ENCODE measurements around the gene IMP4. TPM values are rescaled to one million over a fixed set of nuclear protein-coding genes. Genes with fewer than 3 reads are reported as not detected.

IMP4 gene
- total RNA-seq, 1 experiment from 2014 or later: 97.3 TPM

DNA sequence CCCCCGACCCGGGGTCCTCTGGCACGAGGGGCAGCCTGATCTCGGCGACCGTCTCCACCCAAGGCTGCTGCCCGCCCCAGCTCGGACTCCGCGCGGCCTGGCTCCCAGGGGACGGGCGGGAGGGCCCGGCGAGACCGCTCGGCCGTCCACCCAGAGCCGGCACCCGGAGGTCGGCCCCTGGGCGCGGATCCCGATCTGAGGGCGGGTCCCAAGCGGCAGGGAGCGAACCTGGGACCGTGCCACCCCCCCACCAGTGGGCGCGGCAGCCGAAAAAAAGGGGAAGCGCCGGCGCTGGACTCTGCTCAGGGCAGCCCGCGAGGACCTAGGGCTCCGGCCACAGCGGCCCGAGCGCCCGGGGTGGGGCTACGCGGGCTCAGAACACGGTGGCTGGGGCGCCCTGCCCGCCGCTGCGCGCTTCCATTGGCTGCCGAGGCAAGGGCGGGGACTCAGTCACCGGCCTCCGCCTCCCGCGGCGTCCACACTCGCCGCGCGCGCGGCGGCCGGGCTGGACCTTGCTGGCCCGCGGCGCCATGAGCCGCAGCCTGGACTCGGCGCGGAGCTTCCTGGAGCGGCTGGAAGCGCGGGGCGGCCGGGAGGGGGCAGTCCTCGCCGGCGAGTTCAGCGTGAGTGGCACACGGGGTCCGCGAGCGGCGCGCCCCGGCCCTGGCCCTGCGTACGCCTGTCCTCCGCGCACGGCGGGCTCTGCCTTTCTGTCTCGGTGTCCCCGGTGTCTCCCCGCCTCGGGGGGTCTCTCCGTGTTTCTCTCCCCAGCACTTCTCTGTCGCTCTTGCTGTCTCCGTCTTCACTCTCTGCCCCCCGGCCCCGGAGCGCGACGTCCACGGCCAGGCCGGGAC lies 13.1 kb downstream of the IMP4 start, which contains the start of gene PTPN18:
Gene PTPN18 (plus strand): TSS at position 479 of the 854 bp plus-strand sequence. CDS start 52 bp downstream, at position 531.
- peak; percentile 86 for DNase-seq (ENCODE audit: low read depth)

DNA sequence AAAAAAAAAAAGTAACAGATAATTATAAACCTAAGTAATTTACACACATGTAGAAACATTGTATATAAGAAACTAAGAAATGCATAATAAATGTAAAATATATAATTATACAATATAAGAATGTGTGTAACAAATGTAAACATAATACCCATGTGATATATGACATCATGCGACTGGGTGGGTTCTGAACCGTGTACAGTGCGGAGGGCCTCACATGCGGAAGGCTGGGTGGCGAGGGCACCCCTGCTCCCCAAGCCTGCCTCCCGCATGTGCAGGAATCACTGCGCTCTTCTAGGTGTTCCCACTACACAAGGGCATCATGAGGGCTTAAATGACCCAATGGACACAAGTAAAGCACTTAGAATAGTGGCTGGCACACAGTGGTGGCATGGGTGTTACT lies 15.2 kb downstream of the IMP4 start:
- DNase-seq (ENCODE audit: low read depth): no peak

DNA sequence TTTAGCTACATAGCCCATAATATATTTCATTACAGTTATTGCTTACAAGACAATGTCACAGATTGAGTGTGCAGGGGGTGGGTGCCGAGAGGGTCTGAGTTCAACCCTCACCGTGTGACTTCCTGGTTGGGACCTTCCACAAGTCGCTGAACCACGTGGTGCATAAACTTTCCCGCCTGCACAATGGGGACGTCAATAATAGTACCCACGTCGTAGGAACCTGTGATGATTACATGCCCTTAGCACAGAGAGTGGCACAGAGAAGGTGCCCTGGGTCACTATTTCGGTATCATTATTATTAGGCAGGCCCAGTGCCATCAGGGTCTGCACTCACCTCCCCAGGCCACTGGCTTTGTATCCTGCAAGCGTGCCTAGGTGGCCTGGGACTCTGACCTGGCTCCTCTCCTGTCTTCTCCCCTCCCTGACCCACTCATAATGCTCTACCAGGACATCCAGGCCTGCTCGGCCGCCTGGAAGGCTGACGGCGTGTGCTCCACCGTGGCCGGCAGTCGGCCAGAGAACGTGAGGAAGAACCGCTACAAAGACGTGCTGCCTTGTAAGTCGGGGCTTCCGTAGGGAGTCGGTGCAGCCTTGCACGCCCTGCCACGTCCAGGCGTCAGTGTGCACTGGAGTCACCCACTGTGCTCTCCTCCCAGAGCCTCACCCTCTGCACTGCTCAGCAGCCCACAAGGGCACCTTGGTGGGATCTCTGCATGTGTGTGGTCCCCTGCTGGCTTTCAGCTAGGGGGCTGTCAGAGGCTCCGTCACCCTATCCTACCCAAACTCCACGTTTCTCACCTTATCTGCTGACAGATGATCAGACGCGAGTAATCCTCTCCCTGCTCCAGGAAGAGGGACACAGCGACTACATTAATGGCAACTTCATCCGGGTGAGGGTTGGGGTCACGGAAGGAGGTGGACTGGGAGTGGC lies 16.0 kb downstream of the IMP4 start:
- no peak for DNase-seq (ENCODE audit: low read depth)

DNA sequence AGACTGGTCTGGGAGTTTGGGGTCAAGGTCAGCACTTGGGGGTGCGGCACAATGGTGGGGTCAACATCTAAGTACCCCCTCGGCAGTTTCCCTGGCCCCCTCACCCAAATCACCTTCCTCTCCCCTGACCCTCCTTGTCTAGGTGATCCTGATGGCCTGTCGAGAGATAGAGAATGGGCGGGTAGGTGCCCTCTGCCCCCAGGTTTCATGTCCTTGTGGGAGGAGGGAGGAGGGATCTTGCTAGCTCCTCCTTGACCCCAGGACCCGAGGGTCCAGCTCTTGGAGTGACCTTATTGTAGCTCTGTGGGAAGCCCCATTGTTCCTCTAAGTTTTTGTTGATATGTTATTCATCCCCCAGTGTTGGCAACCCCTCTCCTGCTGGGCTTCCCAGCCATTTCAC lies 16.8 kb downstream of the IMP4 start:
- no peak for DNase-seq (ENCODE audit: low read depth)

DNA sequence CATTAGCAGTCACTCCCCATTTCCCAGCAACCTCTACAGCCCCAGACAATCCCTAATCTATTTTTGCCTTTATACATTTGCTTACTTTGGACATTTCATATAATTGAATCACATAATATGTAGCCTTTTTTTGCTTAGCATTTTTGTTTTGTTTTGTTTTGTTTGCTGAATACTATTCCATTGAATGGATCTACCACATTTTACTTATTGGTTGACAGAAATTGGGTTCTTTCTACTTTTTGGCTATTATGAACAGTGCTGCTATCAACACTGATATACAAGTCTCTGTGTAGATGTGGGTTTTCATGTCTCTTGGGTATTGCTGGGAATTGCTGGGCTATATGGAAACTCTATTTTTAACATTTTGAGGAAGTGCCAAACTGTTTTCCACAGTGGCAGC lies 20.8 kb downstream of the IMP4 start:
- no peak for DNase-seq (ENCODE audit: low read depth)

GRCh38 chr2:130365075-130365474 lies 22.4 kb downstream of the IMP4 start:
- no peak for DNase-seq (ENCODE audit: low read depth)

GRCh38 chr2:130365963-130366362 lies 23.3 kb downstream of the IMP4 start:
- no peak for DNase-seq (ENCODE audit: low read depth)

GRCh38 chr2:130366720-130367119 lies 24.0 kb downstream of the IMP4 start:
- no peak for DNase-seq (ENCODE audit: low read depth)

DNA sequence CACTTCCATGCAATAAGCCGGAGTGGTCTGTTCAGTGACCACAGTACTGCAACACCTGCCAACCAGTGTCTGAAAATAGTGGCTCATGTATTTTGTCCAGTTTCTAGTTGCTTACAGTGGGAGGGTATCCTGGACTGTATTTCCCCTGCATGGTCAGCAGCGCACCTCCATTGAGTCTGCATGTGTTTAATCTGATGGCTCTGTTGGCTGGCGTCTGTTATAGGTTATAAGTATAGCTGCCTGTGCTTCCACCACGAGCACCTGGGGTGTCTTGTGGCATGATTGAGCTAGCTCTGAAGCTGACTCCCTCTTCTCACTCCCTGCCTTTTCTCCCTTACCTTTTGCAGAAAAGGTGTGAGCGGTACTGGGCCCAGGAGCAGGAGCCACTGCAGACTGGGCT lies 26.1 kb downstream of the IMP4 start:
- DNase-seq (ENCODE audit: low read depth): no peak

DNA sequence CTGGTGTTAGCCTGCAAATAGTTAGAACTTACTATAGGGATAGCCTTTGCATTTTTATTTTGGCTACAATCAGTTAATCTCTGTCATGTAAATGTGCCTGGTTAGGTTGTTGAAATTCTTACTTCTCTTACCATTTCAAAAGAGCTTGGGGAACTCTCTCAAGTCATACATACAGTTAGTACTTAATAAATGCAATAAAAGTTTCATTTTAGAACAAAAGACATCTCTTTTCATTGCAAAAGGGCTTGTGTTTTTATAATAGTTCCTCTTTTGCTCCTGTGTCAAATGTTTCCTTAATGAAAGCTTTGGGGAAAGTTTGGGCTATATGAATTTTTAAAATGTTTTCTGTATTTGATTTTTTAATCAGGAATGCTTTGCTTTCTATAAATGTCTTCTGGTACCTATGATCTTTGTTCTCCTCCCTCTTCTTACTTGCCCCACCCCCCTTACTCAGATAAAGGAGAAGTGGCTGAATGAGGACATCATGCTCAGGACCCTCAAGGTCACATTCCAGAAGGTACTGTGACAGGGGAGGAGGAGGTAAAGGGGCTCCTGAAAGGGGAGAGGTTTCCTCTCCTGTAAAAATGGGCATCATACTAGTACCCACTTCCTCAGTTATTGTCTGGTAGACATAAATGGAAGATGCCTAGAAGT lies 26.7 kb downstream of the IMP4 start:
- DNase-seq (ENCODE audit: low read depth): no peak

GRCh38 chr2:130369965-130370341 lies 27.3 kb downstream of the IMP4 start:
- no peak for DNase-seq (ENCODE audit: low read depth)

GRCh38 chr2:130370490-130370889 lies 27.8 kb downstream of the IMP4 start:
- DNase-seq (ENCODE audit: low read depth): no peak

DNA sequence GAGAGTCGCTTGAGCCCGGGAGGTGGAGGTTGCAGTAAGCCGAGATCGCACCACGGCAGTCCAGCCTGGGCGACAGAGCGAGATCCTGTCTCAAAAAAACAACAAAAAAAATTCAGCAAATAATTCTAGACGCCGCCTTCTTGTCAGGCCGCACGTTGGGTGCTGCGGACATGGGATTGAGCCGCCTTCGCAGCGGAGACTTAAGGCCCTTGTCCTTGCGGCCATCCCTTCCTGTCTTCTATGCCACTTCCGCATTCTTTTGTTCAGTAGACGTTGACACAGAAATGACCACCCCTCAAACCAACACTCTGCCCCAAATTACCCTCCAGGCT lies 29.0 kb downstream of the IMP4 start:
- peak; percentile 56 for DNase-seq (ENCODE audit: low read depth)

- DNase-seq (ENCODE audit: low read depth): peak; percentile 82
Measured at GRCh38 chr2:130372055-130372832, 29.5 kb downstream of the IMP4 start.

DNA sequence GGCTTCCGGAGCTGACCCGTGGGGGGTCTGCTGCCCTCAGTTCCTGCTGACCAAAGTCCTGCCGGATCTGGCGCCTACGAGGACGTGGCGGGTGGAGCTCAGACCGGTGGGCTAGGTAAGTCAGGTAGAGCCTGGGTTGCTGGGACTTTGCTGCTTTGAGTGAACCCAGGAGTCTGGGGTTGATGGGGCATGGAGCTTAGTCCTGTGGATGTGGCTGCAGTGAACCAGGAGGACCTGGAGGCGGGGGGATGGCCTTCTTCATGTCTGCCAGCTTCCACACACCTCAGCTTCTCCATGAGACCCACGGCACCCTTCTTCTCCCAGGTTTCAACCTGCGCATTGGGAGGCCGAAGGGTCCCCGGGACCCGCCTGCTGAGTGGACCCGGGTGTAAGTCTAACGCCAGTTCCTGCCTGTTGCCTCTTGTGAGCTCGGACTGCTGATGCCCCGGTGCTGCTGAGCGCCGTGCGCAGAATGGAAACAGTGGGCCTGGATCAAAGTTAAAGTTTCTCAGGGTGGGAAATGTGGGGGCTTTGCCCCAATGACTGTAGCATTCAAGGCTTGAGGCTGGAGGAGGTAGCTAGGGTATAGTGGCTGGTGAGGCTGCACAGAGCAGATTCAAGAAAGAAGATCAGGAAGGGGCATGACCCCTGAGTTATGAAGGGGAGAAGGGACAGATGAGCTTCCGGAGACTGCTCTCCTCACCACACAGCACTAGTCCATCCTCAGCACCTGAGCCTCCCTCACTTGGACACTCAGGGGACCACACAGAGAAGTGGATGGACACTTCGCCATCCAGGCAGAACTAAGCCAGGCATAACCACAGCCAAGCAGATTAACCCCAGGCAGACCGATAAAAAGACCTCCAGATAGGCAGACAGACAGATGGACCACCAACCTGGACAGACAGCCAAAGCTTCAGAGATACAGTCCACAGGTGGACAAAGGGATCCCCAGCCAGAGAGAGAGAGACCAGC lies 30.4 kb downstream of the IMP4 start:
- DNase-seq (ENCODE audit: low read depth): no peak

GRCh38 chr2:130373808-130374365 lies 31.2 kb downstream of the IMP4 start:
- DNase-seq (ENCODE audit: low read depth): no peak

DNA sequence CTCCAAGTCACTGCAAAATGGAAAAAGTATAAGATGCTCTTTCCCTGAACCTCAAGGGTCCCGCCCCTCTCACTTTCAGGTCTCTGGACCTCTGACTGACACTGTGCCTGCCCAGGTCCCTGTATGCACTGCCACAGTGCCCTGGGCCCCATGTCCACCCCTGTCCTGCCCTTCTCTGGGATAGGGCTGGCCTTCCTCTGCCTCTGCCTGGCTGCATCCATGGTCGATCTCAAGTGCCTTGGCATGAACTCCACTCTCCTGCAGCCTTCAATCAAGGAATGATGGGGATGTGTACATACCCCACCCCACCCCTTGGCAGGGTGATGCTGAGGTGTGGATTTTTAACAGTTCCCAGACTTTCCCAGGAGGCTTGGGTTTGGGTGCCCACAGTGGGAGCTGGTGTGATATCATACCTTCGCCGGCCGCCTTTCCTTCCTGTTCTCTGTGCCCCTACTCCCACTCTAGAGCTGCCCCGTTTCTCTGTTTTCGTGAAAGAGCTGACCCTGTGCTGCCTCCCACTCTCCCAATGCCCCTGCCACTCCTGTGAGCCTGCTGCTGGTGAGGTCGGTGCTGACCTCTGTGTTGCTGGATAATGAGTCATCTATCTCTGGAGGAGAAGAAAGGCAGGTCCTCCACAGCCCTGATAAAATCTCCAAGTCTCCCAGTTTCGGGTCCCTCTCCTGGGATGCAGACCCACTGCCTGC lies 32.0 kb downstream of the IMP4 start:
- peak; percentile 53 for DNase-seq (ENCODE audit: low read depth)

- no peak for DNase-seq (ENCODE audit: low read depth)
Measured at GRCh38 chr2:130375291-130376266, 32.9 kb downstream of the IMP4 start.
